Calu3 (cell line): Measurements from ENCODE around the gene TEAD1. TPM values are rescaled to one million over a fixed set of nuclear protein-coding genes. Genes with fewer than 3 reads are reported as not detected.

Source experiments
- BruUV-seq: library from RNA; stranded (reverse); fragments of 400-500 nt; replicated peaks from 2 replicates; lab custom pipeline; 2021; lab: Mats Ljungman, UMichigan
- CTCF ChIA-PET: fragments of 300-600 bp; sonication (Branson Sonifier 250); formaldehyde crosslinking; loops from one replicate; lab custom pipeline; 2022; ENCODE audit warnings: antibody characterized with exemption; lab: Charles Lee
- DNase-seq: peaks from one replicate; pipeline ENCODE4 v3.0.0; 2022
- H3K27ac Mint-ChIP-seq: one replicate; pipeline ENCODE4 v1.8.0; 2022; ENCODE audit warnings: mixed read lengths; ENCODE audit not compliant: unreplicated experiment
- H3K27me3 Mint-ChIP-seq: one replicate; pipeline ENCODE4 v1.8.0; 2022; ENCODE audit warnings: mixed read lengths; ENCODE audit not compliant: unreplicated experiment
- H3K36me3 Mint-ChIP-seq: one replicate; pipeline ENCODE4 v1.8.0; 2022; ENCODE audit warnings: mild to moderate bottlenecking, moderate library complexity, mixed read lengths; ENCODE audit not compliant: insufficient read depth, unreplicated experiment
- H3K4me1 Mint-ChIP-seq: one replicate; pipeline ENCODE4 v1.8.0; 2022; ENCODE audit warnings: mild to moderate bottlenecking, low read depth, mixed read lengths; ENCODE audit not compliant: unreplicated experiment
- H3K4me3 Mint-ChIP-seq: one replicate; pipeline ENCODE4 v1.8.0; 2022; ENCODE audit warnings: mild to moderate bottlenecking, low read depth, moderate library complexity, mixed read lengths; ENCODE audit not compliant: unreplicated experiment
- H3K9me3 Mint-ChIP-seq: one replicate; pipeline ENCODE4 v1.8.0; 2022; ENCODE audit warnings: low read depth, mixed read lengths; ENCODE audit not compliant: unreplicated experiment
- intact Hi-C: fragments of 100-400 bp; cut with micrococcal nuclease; formaldehyde crosslinking; loops from one replicate; pipeline ENCODE4 v1.10.0; 2022; ENCODE audit not compliant: unreplicated experiment
- total RNA-seq: library from RNA; stranded (reverse); gene quantifications from 2 replicates; pipeline ENCODE4 v1.2.3, GENCODE V29; 2022
- TF ChIP-seq, protein P1 (sequence below): fragments of 200-600 bp; IDR thresholded peaks from one replicate; pipeline ENCODE4 v1.8.0; 2022; ENCODE audit warnings: antibody characterized with exemption; ENCODE audit not compliant: unreplicated experiment

Gene TEAD1
- total RNA-seq, 1 experiment from 2014 or later, result 104 TPM

DNA sequence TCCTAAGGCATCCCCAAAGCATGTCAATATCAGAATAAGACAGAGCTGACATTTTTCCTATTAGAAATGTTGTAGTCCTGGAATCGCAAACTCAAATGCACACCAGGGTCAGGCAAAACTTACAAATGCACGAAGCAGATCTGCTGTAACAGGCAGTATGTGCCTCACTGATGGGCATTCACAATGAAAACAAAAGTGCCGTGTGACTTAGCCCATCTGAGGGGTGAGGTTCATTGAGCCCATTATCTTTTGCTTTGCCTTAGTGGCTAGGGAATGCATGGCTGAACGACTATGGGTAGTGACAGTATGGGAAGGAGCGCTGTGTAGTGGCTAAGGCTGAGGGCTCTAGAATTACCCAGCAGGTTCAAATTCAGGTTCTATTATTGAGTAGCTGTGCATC is 291.8 kb downstream of the TEAD1 start:
- DNase-seq, result no peak
- Mint-ChIP-seq H3K27ac (no peak overlapping the region), H3K9me3 (no peaks in the 10 kb centered on the region), H3K36me3 (no peaks in the 10 kb centered on the region), H3K27me3 (no peaks in the 10 kb centered on the region), H3K4me3 (no peak overlapping the region), H3K4me1 (peaks cover 16% of the 10 kb centered on the region)
- TF ChIP-seq, protein P1, sequence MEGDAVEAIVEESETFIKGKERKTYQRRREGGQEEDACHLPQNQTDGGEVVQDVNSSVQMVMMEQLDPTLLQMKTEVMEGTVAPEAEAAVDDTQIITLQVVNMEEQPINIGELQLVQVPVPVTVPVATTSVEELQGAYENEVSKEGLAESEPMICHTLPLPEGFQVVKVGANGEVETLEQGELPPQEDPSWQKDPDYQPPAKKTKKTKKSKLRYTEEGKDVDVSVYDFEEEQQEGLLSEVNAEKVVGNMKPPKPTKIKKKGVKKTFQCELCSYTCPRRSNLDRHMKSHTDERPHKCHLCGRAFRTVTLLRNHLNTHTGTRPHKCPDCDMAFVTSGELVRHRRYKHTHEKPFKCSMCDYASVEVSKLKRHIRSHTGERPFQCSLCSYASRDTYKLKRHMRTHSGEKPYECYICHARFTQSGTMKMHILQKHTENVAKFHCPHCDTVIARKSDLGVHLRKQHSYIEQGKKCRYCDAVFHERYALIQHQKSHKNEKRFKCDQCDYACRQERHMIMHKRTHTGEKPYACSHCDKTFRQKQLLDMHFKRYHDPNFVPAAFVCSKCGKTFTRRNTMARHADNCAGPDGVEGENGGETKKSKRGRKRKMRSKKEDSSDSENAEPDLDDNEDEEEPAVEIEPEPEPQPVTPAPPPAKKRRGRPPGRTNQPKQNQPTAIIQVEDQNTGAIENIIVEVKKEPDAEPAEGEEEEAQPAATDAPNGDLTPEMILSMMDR, result no peak
- intact Hi-C loops, result loop anchor here (5.0 kb wide), 2 partner anchors 46 to 201 kb away; no protein-coding TSS in a partner anchor
- CTCF ChIA-PET, result no interaction called here
- no TSS peak for BruUV-seq

DNA sequence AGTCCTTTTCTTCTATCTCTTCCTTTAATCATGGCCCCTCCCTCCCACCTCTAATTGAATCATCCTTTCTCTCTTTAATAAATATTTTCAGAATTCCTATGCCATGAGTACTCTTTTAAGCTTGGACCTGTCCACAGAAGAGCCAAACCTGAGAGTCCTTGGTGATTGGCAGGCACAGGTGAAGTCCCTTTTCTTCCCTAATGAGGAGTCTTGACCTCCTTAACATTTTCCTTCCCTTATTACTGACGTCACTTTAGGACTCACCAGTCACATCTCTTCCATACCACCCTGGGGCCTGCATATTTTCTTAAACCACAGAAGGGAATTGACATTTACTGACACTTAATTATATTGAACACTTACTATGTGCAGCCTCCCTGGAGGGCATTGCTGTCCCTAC is 293.9 kb downstream of the TEAD1 start:
- intact Hi-C loops, result loop anchor here (5.0 kb wide), 2 partner anchors 44 to 199 kb away; no protein-coding TSS in a partner anchor
- no peaks in the 10 kb centered on the region for H3K27me3 Mint-ChIP-seq
- no peaks in the 10 kb centered on the region for H3K36me3 Mint-ChIP-seq
- CTCF ChIA-PET, result no interaction called here
- DNase-seq, result no peak
- no peak overlapping the region for H3K27ac Mint-ChIP-seq
- TF ChIP-seq, protein P1, result no peak
- BruUV-seq, result no TSS peak
- H3K4me1 Mint-ChIP-seq, result peaks cover 11% of the 10 kb centered on the region
- no peak overlapping the region for H3K4me3 Mint-ChIP-seq
- H3K9me3 Mint-ChIP-seq, result no peaks in the 10 kb centered on the region

GRCh38 chr11:12968826-12969225 is 294.6 kb downstream of the TEAD1 start:
- intact Hi-C loops, result loop anchor here (5.0 kb wide), 2 partner anchors 43 to 198 kb away; no protein-coding TSS in a partner anchor
- Mint-ChIP-seq H3K27ac (no peak overlapping the region), H3K4me1 (peaks cover 11% of the 10 kb centered on the region), H3K27me3 (no peaks in the 10 kb centered on the region), H3K36me3 (no peaks in the 10 kb centered on the region), H3K9me3 (no peaks in the 10 kb centered on the region), H3K4me3 (no peak overlapping the region)
- TF ChIP-seq, protein P1, result no peak
- no TSS peak for BruUV-seq
- no peak for DNase-seq
- CTCF ChIA-PET, result no interaction called here

- H3K27ac Mint-ChIP-seq, result no peak overlapping the region
- H3K36me3 Mint-ChIP-seq, result no peaks in the 10 kb centered on the region
- no peak for DNase-seq
- CTCF ChIA-PET, result interaction anchor here (0.9 kb wide), 1 partner anchor 9 kb away, joined by 4 read pairs; no protein-coding TSS in a partner anchor
- H3K27me3 Mint-ChIP-seq, result no peaks in the 10 kb centered on the region
- no peaks in the 10 kb centered on the region for H3K9me3 Mint-ChIP-seq
- intact Hi-C loops, result no loop called here
- peaks cover 11% of the 10 kb centered on the region for H3K4me1 Mint-ChIP-seq
- TF ChIP-seq, protein P1, result no peak
- no TSS peak for BruUV-seq
- no peak overlapping the region for H3K4me3 Mint-ChIP-seq
Observed at GRCh38 chr11:12971955-12972354, 297.7 kb downstream of the TEAD1 start.
